GM06990 (cell line): ENCODE data around the gene COL3A1.

ENCODE experiments used
- DNase-seq: peaks from one replicate; pipeline ENCODE4 v3.0.0-alpha.2; 2011; ENCODE audit not compliant: insufficient read length; ENCODE audit errors: extremely low read depth
- H3K27me3 ChIP-seq: replicated peaks from 2 replicates; pipeline ENCODE4 v1.6.0; 2011; ENCODE audit warnings: low read length; ENCODE audit not compliant: control insufficient read depth, insufficient read depth
- H3K36me3 ChIP-seq: 2 replicates; pipeline ENCODE4 v1.5.1; 2011; ENCODE audit warnings: low read length; ENCODE audit not compliant: control insufficient read depth, insufficient read depth
- H3K4me3 ChIP-seq: replicated peaks from 2 replicates; pipeline ENCODE4 v1.5.1; 2011; ENCODE audit warnings: low read depth, mild to moderate bottlenecking, control low read depth, low read length
- TF ChIP-seq, protein P1 (sequence below): IDR thresholded peaks from 2 replicates; pipeline ENCODE4 v1.5.1; 2011; ENCODE audit warnings: low read length, control low read depth, mild to moderate bottlenecking, inconsistent platforms; ENCODE audit not compliant: insufficient read depth, poor library complexity, severe bottlenecking

COL3A1 gene

DNA sequence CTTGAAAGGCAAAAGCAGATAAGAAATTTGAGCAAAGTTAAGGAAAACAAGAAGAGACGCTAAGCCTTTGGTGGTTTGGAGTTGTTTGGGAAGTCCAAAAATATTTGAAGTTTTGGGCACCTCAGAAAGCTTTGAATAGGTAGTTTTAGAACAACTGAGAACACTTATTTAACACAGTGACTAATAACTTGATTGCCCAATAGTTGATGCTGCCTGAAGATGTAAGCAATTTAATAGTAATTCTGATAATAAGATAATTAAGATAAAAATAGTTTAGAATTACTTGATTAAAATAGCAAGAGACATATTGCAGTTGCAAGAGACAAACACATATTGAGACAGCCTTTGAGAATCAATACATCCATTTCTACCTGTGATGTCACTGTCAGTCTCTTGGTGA is 16.5 kb upstream of the COL3A1 start:
- H3K36me3 ChIP-seq: no peaks in the 10 kb centered on the region
- TF ChIP-seq, protein P1, sequence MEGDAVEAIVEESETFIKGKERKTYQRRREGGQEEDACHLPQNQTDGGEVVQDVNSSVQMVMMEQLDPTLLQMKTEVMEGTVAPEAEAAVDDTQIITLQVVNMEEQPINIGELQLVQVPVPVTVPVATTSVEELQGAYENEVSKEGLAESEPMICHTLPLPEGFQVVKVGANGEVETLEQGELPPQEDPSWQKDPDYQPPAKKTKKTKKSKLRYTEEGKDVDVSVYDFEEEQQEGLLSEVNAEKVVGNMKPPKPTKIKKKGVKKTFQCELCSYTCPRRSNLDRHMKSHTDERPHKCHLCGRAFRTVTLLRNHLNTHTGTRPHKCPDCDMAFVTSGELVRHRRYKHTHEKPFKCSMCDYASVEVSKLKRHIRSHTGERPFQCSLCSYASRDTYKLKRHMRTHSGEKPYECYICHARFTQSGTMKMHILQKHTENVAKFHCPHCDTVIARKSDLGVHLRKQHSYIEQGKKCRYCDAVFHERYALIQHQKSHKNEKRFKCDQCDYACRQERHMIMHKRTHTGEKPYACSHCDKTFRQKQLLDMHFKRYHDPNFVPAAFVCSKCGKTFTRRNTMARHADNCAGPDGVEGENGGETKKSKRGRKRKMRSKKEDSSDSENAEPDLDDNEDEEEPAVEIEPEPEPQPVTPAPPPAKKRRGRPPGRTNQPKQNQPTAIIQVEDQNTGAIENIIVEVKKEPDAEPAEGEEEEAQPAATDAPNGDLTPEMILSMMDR: no peak
- no peaks in the 10 kb centered on the region for H3K27me3 ChIP-seq
- H3K4me3 ChIP-seq: no peak overlapping the region
- no peak for DNase-seq

DNA sequence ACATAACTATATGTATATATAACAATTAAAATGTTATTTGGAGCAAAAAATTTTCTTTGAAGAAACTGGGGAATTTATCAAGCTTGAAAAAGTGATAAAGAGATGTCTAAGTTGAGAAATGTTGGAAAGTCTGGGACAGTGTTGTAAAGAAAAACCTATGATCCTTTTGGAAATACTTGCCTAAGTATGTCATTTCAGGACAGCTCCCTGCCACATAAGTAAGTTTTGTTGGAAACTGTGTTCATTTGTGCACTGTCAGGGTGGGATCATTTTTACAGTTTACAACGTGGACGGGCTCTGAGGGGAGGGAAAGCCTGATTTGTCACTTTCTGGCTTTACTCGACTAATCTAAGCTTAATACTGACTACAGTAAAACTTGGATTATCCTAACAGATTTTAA is 10.4 kb upstream of the COL3A1 start:
- DNase-seq: no peak
- Histone ChIP-seq H3K36me3 (no peaks in the 10 kb centered on the region), H3K4me3 (no peak overlapping the region), H3K27me3 (no peaks in the 10 kb centered on the region)
- TF ChIP-seq, protein P1: no peak

DNA sequence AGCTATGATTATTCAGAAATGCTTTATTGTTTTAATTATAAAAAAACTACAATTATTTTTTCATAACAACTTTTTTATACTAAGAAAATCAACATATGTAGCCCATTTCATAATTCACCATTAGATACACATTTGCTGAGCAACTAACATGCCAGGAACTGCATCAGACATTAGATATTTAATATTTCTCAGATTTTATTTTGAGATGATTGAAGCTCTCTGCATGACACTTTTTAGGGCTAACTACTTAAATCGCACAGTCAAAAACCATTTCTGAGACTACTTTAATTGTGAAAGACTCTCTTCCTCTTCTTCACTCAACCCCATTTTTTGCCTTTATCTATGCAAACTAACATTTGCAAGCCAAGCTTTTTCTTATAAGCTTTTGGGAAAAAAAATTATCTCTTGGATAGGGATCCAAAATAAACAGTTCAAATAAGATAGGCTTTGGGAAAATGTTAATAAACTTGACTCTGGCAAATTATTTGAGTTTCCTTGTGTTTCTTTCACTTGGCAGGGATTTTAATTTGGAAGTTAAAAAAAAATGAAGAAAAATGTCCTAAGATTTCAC is 9.1 kb upstream of the COL3A1 start:
- TF ChIP-seq, protein P1: no peak
- no peaks in the 10 kb centered on the region for H3K27me3 ChIP-seq
- DNase-seq: no peak

DNA sequence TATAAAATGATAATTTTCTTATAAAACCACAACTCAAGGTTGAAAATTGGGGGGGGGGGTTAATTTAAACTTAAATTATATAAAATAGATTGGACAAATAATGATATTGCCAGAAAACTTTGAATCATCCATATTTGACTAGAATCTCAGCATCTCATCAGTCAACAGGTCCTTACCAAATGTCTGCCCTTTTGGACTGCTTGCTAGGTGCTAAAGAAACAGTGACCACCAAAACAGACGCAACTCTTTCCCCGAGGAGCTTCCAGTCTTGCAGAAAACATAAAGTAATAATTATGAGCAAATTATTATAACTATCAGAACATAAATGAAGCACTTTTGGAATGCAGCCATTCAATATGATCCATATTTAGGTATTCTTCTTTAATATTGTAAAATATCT is 8.6 kb upstream of the COL3A1 start:
- TF ChIP-seq, protein P1: no peak
- no peaks in the 10 kb centered on the region for H3K27me3 ChIP-seq
- no peaks in the 10 kb centered on the region for H3K36me3 ChIP-seq
- no peak for DNase-seq
- H3K4me3 ChIP-seq: no peak overlapping the region

More for the DNA sequence above, 9.1 kb upstream of the COL3A1 start:
- H3K36me3 ChIP-seq: no peaks in the 10 kb centered on the region
- no peak overlapping the region for H3K4me3 ChIP-seq

DNA sequence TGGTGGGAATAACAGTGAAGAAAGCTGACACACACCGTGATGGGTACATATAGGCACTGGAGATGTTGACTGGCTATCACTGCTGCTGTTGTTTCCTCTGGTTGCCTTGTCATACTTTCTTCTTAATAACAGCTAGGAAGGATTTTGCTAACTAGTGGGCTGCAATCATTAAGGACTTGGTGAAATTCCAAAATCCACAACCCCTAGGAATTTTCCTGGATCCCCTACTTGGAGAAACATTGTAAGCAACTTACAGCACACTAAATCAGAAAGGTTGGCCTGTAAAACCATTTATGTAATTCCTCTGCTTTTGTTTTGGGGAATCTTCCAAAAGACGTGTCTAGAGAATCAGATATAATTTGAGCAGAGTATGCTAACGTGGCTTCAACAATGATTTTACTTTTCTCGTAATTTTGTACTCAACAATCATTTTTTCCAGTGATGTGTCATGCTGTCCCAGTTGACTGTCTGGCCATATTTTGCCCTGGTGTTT is 8.0 kb upstream of the COL3A1 start:
- DNase-seq: no peak
- H3K36me3 ChIP-seq: no peaks in the 10 kb centered on the region

More for the DNA sequence above, 8.0 kb upstream of the COL3A1 start:
- TF ChIP-seq, protein P1: no peak
- Histone ChIP-seq H3K4me3 (no peak overlapping the region), H3K27me3 (no peaks in the 10 kb centered on the region)
